Astrocyte of the cerebellum (primary cell): ENCODE results near the gene CUL7.

Experiments
- DNase-seq: peaks from one replicate; pipeline ENCODE4 v3.0.0-alpha.2; 2011; ENCODE audit warnings: low read depth
- H3K4me3 ChIP-seq: 2 replicates; pipeline ENCODE4 v1.5.1; 2011; ENCODE audit warnings: mild to moderate bottlenecking, low read depth, low read length, moderate library complexity
- CTCF ChIP-seq: IDR thresholded peaks from 2 replicates; pipeline ENCODE4 v1.5.1; 2012; ENCODE audit warnings: low read length, low read depth, moderate library complexity, mild to moderate bottlenecking; ENCODE audit errors: missing control alignments
- in situ Hi-C: cut with HindIII; loops from 2 replicates; pipeline ENCODE4 v1.10.0; 2017; ENCODE audit warnings: low sequenced_read_pairs

CUL7 gene

GRCh38 chr6:43053545-43054205 lies at the start of gene CUL7:
TSS of gene CUL7 (minus strand) at chr6:43053851. CDS start at chr6:43052788, 1,063 bp downstream.
- peak; percentile 80 for DNase-seq
- no peak for TF ChIP-seq CTCF
- in situ Hi-C loops = no loop called here
- H3K4me3 ChIP-seq = peak within 1 kb of the TSS; percentile 85

GRCh38 chr6:43101497-43101896 lies 47.8 kb upstream of the CUL7 start:
- no peak for DNase-seq
- TF ChIP-seq CTCF = no peak
- no peak overlapping the region for H3K4me3 ChIP-seq
- in situ Hi-C loops = no loop called here

- H3K4me3 ChIP-seq = no peak overlapping the region
- DNase-seq = no peak
- TF ChIP-seq CTCF = no peak
- in situ Hi-C loops = no loop called here
These were observed 43.9 kb upstream of the CUL7 start for GRCh38 chr6:43097502-43097901.

GRCh38 chr6:43097098-43097489 lies 43.4 kb upstream of the CUL7 start:
- in situ Hi-C loops = no loop called here
- TF ChIP-seq CTCF = peak; percentile 24
- no peak overlapping the region for H3K4me3 ChIP-seq
- no peak for DNase-seq

GRCh38 chr6:43096451-43097097 lies 42.9 kb upstream of the CUL7 start:
- in situ Hi-C loops = no loop called here
- no peak for TF ChIP-seq CTCF

GRCh38 chr6:43095939-43096338 lies 42.3 kb upstream of the CUL7 start:
- DNase-seq = no peak
- no peak overlapping the region for H3K4me3 ChIP-seq
- in situ Hi-C loops = no loop called here
- TF ChIP-seq CTCF = no peak

More at GRCh38 chr6:43096451-43097097, 42.9 kb upstream of the CUL7 start:
- peak; percentile 89 for DNase-seq
- H3K4me3 ChIP-seq = peak overlapping the region; percentile 5
